ENCODE measurements around the gene P3H2. TPM values are rescaled to one million over a fixed set of nuclear protein-coding genes. Genes with fewer than 3 reads are reported as not detected.

Gene P3H2
- 13.9 and 14.1 TPM in 2 replicates for total RNA-seq

GRCh38 chr3:190120269-190121060 is at the start of gene P3H2:
Gene P3H2, minus strand, starts transcription at chr3:190120897. Its CDS starts 166 bp downstream, at chr3:190120731.

Other genes starting within 250 kb of the P3H2 start
- 0.15 and 0.50 TPM in 2 replicates for gene CLDN1, start 201.5 kb upstream of the P3H2 start, total RNA-seq

Measured in smooth muscle cell of trachea (primary cell).